Ectodermal cell (in vitro differentiated cells): ENCODE results near the gene RAMP3.

Experiments used
- H3K27ac ChIP-seq: 2 replicates; pipeline ENCODE4 v1.7.0; 2013; ENCODE audit warnings: mild to moderate bottlenecking, low read depth, low read length; ENCODE audit not compliant: insufficient read depth, poor library complexity, severe bottlenecking
- H3K27me3 ChIP-seq: 2 replicates; pipeline ENCODE4 v1.7.0; 2013; ENCODE audit warnings: mild to moderate bottlenecking, low read length; ENCODE audit not compliant: insufficient read depth, control insufficient read depth, poor library complexity, severe bottlenecking
- H3K36me3 ChIP-seq: one replicate; pipeline ENCODE4 v1.7.0; 2013; ENCODE audit warnings: low read length; ENCODE audit not compliant: control insufficient read depth, insufficient read depth
- H3K4me1 ChIP-seq: one replicate; pipeline ENCODE4 v1.7.0; 2013; ENCODE audit warnings: low read length; ENCODE audit not compliant: control insufficient read depth, insufficient read depth
- H3K4me3 ChIP-seq: 2 replicates; pipeline ENCODE4 v1.7.0; 2013; ENCODE audit warnings: low read depth, low read length, control low read depth; ENCODE audit not compliant: insufficient read depth
- H3K9me3 ChIP-seq: 2 replicates; pipeline ENCODE4 v1.7.0; 2013; ENCODE audit warnings: mild to moderate bottlenecking, low read length, moderate library complexity; ENCODE audit not compliant: control insufficient read depth
- WGBS, 2 experiments: methylation state at CpG; one replicate each; pipeline ENCODE4 v1.1.7; 2013; ENCODE audit warnings: missing lambda C conversion rate in 2 of 2; 5-methylcytosine and 5-hydroxymethylcytosine counted together

RAMP3 gene

DNA sequence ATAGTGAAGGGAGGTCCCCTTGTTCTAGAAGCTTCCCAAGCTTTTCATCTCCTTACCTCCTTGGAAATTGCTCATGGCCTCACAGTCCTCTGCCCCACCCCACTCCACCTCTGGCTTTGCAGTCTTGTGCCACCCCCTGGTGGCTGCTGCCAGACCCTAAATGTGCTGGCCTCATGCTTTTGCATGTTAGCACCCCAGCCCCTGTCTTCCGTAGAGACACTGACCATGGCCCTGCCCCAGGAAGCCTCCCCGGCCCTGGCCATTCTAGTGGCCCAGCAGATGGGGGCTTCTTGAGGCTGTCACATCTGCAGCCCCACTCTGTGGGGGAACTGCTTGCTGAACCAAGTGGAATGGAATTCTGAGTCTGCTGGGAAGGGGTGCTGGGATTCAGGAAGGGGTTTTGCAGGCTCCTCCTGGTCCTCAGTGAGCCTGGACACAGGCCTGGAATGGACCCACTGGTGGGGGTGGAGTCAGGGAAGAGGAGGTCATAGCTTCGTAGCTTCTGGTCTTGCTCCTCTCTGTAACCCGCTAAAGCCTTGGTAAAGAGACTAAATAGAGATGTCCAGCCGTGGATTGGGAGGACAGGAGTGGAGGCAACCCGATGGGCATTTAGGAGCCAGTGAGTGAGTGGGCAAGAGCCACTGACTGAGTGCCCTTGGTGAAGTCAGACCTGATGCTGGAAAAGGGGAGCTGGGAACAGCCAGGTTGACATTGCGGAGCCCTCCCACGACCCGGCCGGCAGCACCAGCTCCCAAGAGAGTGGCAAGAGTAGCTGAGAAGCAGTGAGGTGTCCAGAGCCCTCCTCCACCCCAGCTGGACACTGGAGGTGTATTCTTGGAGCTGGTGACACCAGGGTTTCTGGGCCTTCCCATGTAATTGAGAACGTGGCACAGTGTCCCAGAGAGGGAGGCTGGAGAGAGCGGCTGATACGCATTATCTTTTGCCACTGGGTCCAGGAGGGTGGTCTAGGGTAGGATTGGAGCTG lies 20.9 kb downstream of the RAMP3 start:
- 76% methylated on average over 13 of the region's 13 CpGs for WGBS, 2 experiments
- H3K4me1 ChIP-seq = no peaks in the 10 kb centered on the region

DNA sequence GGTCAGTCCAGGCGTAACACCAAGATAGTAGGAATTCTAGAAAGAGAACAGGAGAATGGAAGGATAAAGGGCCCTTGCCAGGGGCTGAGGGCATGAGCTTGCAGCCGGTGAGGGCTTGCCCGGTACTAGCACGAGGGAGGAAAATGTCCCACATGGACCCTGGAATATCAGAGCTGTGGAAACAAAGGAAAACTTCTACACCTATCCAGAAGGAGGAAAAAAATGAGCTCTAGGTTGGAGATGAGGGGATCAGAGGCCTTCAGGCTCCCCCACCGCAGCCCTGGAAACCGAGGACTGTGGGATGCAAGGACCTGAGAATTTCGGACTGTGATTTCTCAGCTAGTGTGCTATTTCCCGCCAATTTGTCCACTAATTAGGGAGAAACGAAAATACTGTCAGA lies 22.1 kb downstream of the RAMP3 start:
- Histone ChIP-seq H3K4me3 (no peak overlapping the region), H3K27me3 (no peaks in the 10 kb centered on the region), H3K36me3 (no peaks in the 10 kb centered on the region), H3K4me1 (no peaks in the 10 kb centered on the region), H3K27ac (no peak overlapping the region), H3K9me3 (no peaks in the 10 kb centered on the region)
- 87 to 88% methylated on average over 9 of the region's 9 CpGs for WGBS, 2 experiments

More for the DNA sequence above, 20.9 kb downstream of the RAMP3 start:
- no peaks in the 10 kb centered on the region for H3K36me3 ChIP-seq
- H3K27me3 ChIP-seq = no peaks in the 10 kb centered on the region
- no peaks in the 10 kb centered on the region for H3K9me3 ChIP-seq
- H3K27ac ChIP-seq = no peak overlapping the region
- H3K4me3 ChIP-seq = no peak overlapping the region

DNA sequence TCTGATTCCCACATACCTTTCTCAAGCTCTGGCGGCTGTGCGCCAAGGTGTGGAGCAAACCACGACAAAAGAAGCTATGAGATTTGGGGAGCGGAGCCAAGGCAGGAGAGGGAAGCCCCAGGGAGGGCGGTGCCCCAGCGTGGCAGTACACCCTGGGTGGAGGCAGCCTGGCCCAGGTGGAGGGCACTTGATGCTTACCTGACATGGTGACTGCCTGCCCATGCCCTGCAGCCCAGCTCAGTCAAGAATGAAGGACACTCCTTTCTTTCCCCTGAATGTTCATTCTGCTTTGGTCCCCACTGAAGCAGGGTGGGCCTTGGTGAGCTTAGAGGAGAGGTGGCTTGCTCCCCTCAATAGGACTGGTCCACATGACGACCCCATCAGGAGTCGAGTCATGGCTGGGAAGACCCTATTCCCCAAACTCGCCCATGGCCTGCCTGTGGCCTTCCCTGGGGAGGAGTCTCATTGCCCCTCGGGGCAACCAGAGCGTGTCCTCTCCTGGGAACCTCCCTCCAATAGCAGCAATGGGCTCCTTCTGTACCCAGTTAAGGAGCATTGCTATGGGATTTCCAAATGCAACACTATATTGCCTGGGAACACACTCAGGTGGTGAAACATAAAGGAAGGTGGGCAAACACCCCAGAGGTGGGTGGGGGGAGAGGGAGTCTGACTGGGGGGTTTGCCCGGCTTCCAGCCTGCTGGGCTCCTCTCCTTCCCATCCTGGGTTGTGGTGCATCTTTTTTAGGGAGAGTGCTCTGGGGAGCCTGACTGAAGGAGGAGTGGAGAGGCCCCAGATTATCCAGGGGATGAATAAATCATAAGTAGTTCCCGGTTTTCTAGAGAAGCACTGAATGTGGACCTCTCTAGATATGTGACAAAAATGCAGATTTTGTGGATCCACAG lies 22.7 kb downstream of the RAMP3 start:
- H3K4me1 ChIP-seq = no peaks in the 10 kb centered on the region
- no peaks in the 10 kb centered on the region for H3K36me3 ChIP-seq
- no peaks in the 10 kb centered on the region for H3K27me3 ChIP-seq
- 91% methylated on average over 13 of the region's 13 CpGs for whole genome bisulfite sequencing, 2 experiments
- no peaks in the 10 kb centered on the region for H3K9me3 ChIP-seq
- no peak overlapping the region for H3K4me3 ChIP-seq
- no peak overlapping the region for H3K27ac ChIP-seq

DNA sequence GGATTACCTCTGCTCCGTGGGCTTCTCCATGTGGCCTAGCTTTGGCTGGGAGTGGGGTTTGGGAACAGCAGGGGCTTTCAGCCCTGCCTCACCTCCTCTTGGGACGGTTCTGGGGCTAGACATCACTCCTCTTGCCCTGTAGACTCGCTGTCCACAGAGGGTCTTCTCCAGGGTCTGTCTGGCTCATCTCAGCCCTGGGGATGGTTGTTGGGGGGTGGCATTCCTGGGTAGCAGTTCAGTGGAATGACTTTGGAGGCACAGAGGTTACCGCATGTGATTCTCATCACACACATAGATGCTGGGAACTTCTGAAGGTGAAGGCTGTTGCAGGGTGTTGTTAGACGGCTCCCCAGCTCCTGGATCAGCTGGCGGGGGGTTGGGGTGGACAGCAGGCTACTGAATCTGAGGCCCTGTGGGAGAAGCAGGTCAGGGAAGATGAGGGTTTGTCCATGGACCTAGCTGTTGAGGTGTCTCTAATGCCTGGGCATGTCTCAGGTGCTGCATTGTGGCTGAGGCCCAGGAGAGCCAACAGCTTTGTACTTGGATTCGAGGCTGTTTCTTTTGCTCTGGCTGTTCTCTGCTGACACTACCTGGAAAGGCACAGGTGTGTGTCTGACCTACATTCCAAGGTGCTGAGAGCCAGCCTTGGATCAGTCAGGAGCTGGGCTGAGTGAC lies 23.8 kb downstream of the RAMP3 start:
- Histone ChIP-seq H3K36me3 (no peaks in the 10 kb centered on the region), H3K27me3 (no peaks in the 10 kb centered on the region), H3K9me3 (no peaks in the 10 kb centered on the region), H3K27ac (no peak overlapping the region), H3K4me1 (no peaks in the 10 kb centered on the region), H3K4me3 (no peak overlapping the region)
- 91 to 92% methylated on average over 7 of the region's 7 CpGs for WGBS, 2 experiments

GRCh38 chr7:45181991-45182855 lies 24.6 kb downstream of the RAMP3 start:
- H3K4me3 ChIP-seq = no peak overlapping the region
- H3K9me3 ChIP-seq = no peaks in the 10 kb centered on the region
- WGBS, 2 experiments = 84 to 86% methylated on average over 8 of the region's 8 CpGs
- no peaks in the 10 kb centered on the region for H3K4me1 ChIP-seq
- H3K36me3 ChIP-seq = no peaks in the 10 kb centered on the region
- no peak overlapping the region for H3K27ac ChIP-seq
- no peaks in the 10 kb centered on the region for H3K27me3 ChIP-seq

GRCh38 chr7:45182856-45183710 lies 25.5 kb downstream of the RAMP3 start:
- Histone ChIP-seq H3K27me3 (no peaks in the 10 kb centered on the region), H3K36me3 (no peaks in the 10 kb centered on the region), H3K27ac (no peak overlapping the region), H3K4me3 (no peak overlapping the region), H3K9me3 (no peaks in the 10 kb centered on the region), H3K4me1 (no peaks in the 10 kb centered on the region)
- 93 to 94% methylated on average over 21 of the region's 21 CpGs for WGBS, 2 experiments

DNA sequence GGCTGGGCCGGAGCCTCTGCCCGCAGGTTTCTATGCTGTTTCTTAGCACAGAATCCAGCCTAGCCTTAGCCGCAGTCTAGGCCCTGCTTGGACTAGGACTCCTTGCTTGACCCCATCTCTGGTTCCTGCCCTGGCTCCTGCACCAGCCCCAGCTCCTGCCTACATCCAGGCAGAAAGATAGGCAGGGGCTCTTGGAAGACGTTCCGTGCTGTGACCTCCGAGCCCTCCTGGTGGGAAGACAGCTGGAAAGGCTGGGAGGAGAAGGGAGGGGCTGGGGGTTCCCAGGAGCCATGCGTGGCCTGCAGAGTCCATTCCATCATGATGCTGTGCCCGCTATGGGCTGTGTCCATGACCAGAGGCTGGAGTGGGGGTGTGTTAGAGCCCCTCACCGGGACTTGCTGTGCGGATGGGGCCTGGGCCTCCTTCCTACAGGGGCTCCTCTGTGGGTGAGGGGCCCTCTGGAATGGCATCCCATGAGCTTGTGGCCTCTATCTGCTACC lies 26.2 kb downstream of the RAMP3 start:
- H3K9me3 ChIP-seq = no peaks in the 10 kb centered on the region
- 85 to 86% methylated on average over 10 of the region's 10 CpGs for WGBS, 2 experiments
- no peaks in the 10 kb centered on the region for H3K36me3 ChIP-seq
- H3K4me3 ChIP-seq = no peak overlapping the region
- no peaks in the 10 kb centered on the region for H3K27me3 ChIP-seq
- H3K4me1 ChIP-seq = no peaks in the 10 kb centered on the region
- no peak overlapping the region for H3K27ac ChIP-seq

DNA sequence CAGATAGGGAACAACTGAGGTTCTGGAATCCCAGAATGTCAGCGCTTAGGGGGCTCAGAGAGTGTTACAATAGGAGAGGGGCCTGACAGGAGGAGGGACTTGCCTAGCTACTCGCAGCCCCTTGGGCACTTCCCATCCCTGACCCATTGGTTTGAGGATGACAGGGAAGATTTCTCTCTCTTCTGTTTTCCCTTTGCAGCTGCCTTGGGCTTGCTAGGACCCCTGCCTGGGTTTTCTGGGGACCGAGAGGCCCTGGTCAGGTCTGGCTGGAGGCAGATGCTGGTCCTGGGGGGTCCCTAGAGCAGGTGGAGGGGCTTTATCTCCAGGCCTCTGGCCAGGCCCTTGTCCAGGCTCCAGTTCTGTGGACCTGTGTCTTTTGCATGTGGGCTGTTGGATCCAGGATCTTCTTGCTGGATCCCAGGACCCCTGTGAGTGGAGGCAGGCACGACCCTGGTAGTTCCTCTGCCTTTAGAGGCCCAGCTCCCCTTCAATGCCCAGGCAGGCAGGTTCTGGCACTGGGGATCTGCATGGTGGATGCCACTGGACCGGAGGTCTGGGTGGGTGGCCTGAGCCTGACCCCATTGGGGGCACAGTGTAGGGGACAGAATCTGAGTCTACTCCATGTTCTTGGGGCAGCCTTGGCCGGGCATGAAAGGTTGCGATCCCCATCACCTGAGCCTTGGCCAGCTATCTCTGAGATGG lies 26.9 kb downstream of the RAMP3 start:
- Histone ChIP-seq H3K4me3 (no peak overlapping the region), H3K9me3 (no peaks in the 10 kb centered on the region), H3K36me3 (no peaks in the 10 kb centered on the region), H3K27me3 (no peaks in the 10 kb centered on the region), H3K27ac (no peak overlapping the region), H3K4me1 (no peaks in the 10 kb centered on the region)
- WGBS, 2 experiments = 89 to 92% methylated on average over 7 of the region's 7 CpGs
